Measurements from ENCODE around the gene PLEKHA6.

- TF ChIP-seq POLR2A (IDR thresholded peaks at IDR 0.05) (no peak), CTCF (IDR thresholded peaks at IDR 0.05) (no peak)
Observed at GRCh38 chr1:204301171-204301957, 58.4 kb downstream of the PLEKHA6 start.

Data from right lobe of liver (tissue), 4 donors.